Measurements from ENCODE around the gene CLK1.

- no peak for TF ChIP-seq POU6F1 (CRISPR knock-in tag; IDR thresholded peaks at IDR 0.05; ENCODE audit: borderline replicate concordance, low read depth)
- no peak for TF ChIP-seq BACH2 (CRISPR knock-in tag; IDR thresholded peaks at IDR 0.05; ENCODE audit: borderline replicate concordance)
- no peak for TF ChIP-seq TCF4 (CRISPR knock-in tag; IDR thresholded peaks at IDR 0.05; ENCODE audit: borderline replicate concordance)
- no peak for TF ChIP-seq TOX (CRISPR knock-in tag; IDR thresholded peaks at IDR 0.05; ENCODE audit: borderline replicate concordance)
- no peak for TF ChIP-seq OSR1 (CRISPR knock-in tag; IDR thresholded peaks at IDR 0.05)
- TF ChIP-seq ZFP3 (CRISPR knock-in tag; IDR thresholded peaks at IDR 0.05), result no peak
Observed at GRCh38 chr2:200905618-200906296, 41.3 kb upstream of the CLK1 start.

Data from SK-N-SH treated with all-trans-retinoic acid at 6 μM for 48 hours (cell line).